ENCODE results near the gene OR6Q1.

The OR6Q1 gene

GRCh38 chr11:58027341-58027740 lies 3.4 kb upstream of the OR6Q1 start:
- peak in 1 of 2 experiments; percentile 13 for DNase-seq (ENCODE audit: low read depth in 1 of 2, low spot score in 1 of 2)
- no peak for TF ChIP-seq JUND (IDR thresholded peaks at IDR 0.05; ENCODE audit: low read depth)
- in situ Hi-C loops (cut with HindIII; ENCODE audit: low pct_unique_long_range_greater_than_20kb, low sequenced_read_pairs): no loop called here

- in situ Hi-C loops (cut with HindIII; ENCODE audit: low pct_unique_long_range_greater_than_20kb, low sequenced_read_pairs): no loop called here
- DNase-seq (ENCODE audit: low read depth in 1 of 2, low spot score in 1 of 2): no peak
- no peak for TF ChIP-seq JUND (IDR thresholded peaks at IDR 0.05; ENCODE audit: low read depth)
Measured at GRCh38 chr11:58028687-58029411, 1.9 kb upstream of the OR6Q1 start.

- DNase-seq (ENCODE audit: low read depth in 1 of 2, low spot score in 1 of 2): no peak
- TF ChIP-seq JUND (IDR thresholded peaks at IDR 0.05; ENCODE audit: low read depth): no peak
- in situ Hi-C loops (cut with HindIII; ENCODE audit: low pct_unique_long_range_greater_than_20kb, low sequenced_read_pairs): no loop called here
Measured at GRCh38 chr11:58034471-58034870, 3.7 kb downstream of the OR6Q1 start.

GRCh38 chr11:58039589-58039988 lies 8.8 kb downstream of the OR6Q1 start:
- no peak for DNase-seq (ENCODE audit: low read depth in 1 of 2, low spot score in 1 of 2)
- in situ Hi-C loops (cut with HindIII; ENCODE audit: low pct_unique_long_range_greater_than_20kb, low sequenced_read_pairs): no loop called here
- no peak; the same call in 1 of the 2 replicates for TF ChIP-seq JUND (IDR thresholded peaks at IDR 0.05; ENCODE audit: low read depth)

GRCh38 chr11:58043379-58043778 lies 12.6 kb downstream of the OR6Q1 start:
- no peak for DNase-seq (ENCODE audit: low read depth in 1 of 2, low spot score in 1 of 2)
- in situ Hi-C loops (cut with HindIII; ENCODE audit: low pct_unique_long_range_greater_than_20kb, low sequenced_read_pairs): no loop called here
- TF ChIP-seq JUND (IDR thresholded peaks at IDR 0.05; ENCODE audit: low read depth): no peak

- TF ChIP-seq JUND (IDR thresholded peaks at IDR 0.05; ENCODE audit: low read depth): no peak
- no peak for DNase-seq (ENCODE audit: low read depth in 1 of 2, low spot score in 1 of 2)
- in situ Hi-C loops (cut with HindIII; ENCODE audit: low pct_unique_long_range_greater_than_20kb, low sequenced_read_pairs): no loop called here
Measured at GRCh38 chr11:58046231-58046630, 15.5 kb downstream of the OR6Q1 start.

- in situ Hi-C loops (cut with HindIII; ENCODE audit: low pct_unique_long_range_greater_than_20kb, low sequenced_read_pairs): no loop called here
- no peak for TF ChIP-seq JUND (IDR thresholded peaks at IDR 0.05; ENCODE audit: low read depth)
- DNase-seq (ENCODE audit: low read depth in 1 of 2, low spot score in 1 of 2): no peak
Measured at GRCh38 chr11:58047818-58048217, 17.1 kb downstream of the OR6Q1 start.

- in situ Hi-C loops (cut with HindIII; ENCODE audit: low pct_unique_long_range_greater_than_20kb, low sequenced_read_pairs): no loop called here
- DNase-seq (ENCODE audit: low read depth in 1 of 2, low spot score in 1 of 2): no peak
- no peak for TF ChIP-seq JUND (IDR thresholded peaks at IDR 0.05; ENCODE audit: low read depth)
Measured at GRCh38 chr11:58055806-58056401, 25.2 kb downstream of the OR6Q1 start.

GRCh38 chr11:58057481-58057880 lies 26.7 kb downstream of the OR6Q1 start:
- no peak for DNase-seq (ENCODE audit: low read depth in 1 of 2, low spot score in 1 of 2)
- in situ Hi-C loops (cut with HindIII; ENCODE audit: low pct_unique_long_range_greater_than_20kb, low sequenced_read_pairs): no loop called here

GRCh38 chr11:58058276-58059006 lies 27.7 kb downstream of the OR6Q1 start:
- TF ChIP-seq JUND (IDR thresholded peaks at IDR 0.05; ENCODE audit: low read depth): no peak
- DNase-seq (ENCODE audit: low read depth in 1 of 2, low spot score in 1 of 2): peak in 1 of 2 experiments; percentile 51
- in situ Hi-C loops (cut with HindIII; ENCODE audit: low pct_unique_long_range_greater_than_20kb, low sequenced_read_pairs): no loop called here

More at GRCh38 chr11:58057481-58057880, 26.7 kb downstream of the OR6Q1 start:
- TF ChIP-seq JUND (IDR thresholded peaks at IDR 0.05; ENCODE audit: low read depth): no peak

GRCh38 chr11:58059007-58059350 lies 28.2 kb downstream of the OR6Q1 start:
- DNase-seq (ENCODE audit: low read depth in 1 of 2, low spot score in 1 of 2): peak in 1 of 2 experiments; percentile 57
- TF ChIP-seq JUND (IDR thresholded peaks at IDR 0.05; ENCODE audit: low read depth): no peak
- in situ Hi-C loops (cut with HindIII; ENCODE audit: low pct_unique_long_range_greater_than_20kb, low sequenced_read_pairs): no loop called here

GRCh38 chr11:58060535-58060934 lies 29.8 kb downstream of the OR6Q1 start:
- in situ Hi-C loops (cut with HindIII; ENCODE audit: low pct_unique_long_range_greater_than_20kb, low sequenced_read_pairs): no loop called here
- no peak for DNase-seq (ENCODE audit: low read depth in 1 of 2, low spot score in 1 of 2)
- TF ChIP-seq JUND (IDR thresholded peaks at IDR 0.05; ENCODE audit: low read depth): no peak

Measured in T47D (cell line).